Sigmoid colon (tissue), 4 donors: ENCODE data around the gene MARK3.

ENCODE experiments used
- CTCF ChIP-seq, 4 experiments: fragments of 450-650 bp in 3 of 4; fragments of 200-600 bp in 1 of 4; IDR thresholded peaks; one replicate each; pipeline ENCODE4 v1.5.1; 2016 to 2019; ENCODE audit warnings: antibody characterized with exemption in 4 of 4, mild to moderate bottlenecking in 3 of 4, moderate library complexity in 2 of 4
- POLR2A ChIP-seq, 2 donors: fragments of 450-650 bp; IDR thresholded peaks; one replicate each; pipeline ENCODE4 v1.6.1; 2016; ENCODE audit warnings: antibody characterized with exemption in 2 of 2, mild to moderate bottlenecking in 2 of 2, moderate library complexity in 2 of 2
- POLR2AphosphoS5 ChIP-seq, 4 donors: sonication (generic); formaldehyde crosslinking; IDR thresholded peaks; one replicate each; pipeline ENCODE4 v1.6.1; 2017; ENCODE audit warnings: antibody characterized with exemption in 4 of 4

- no peak for TF ChIP-seq CTCF (IDR thresholded peaks at IDR 0.05)
- no peak for TF ChIP-seq POLR2A (IDR thresholded peaks at IDR 0.05)
- no peak for TF ChIP-seq POLR2AphosphoS5 (IDR thresholded peaks at IDR 0.05)
Measured at GRCh38 chr14:103463851-103464250, 78.6 kb downstream of the MARK3 start.
